HG03108 (cell line): ENCODE results near the gene FADS6.
"Not testable (repeated sequence)": the region's sequence is repeated elsewhere in the genome, so short reads cannot be mapped to it uniquely, and the experiment has no call there.

Source experiments
- ATAC-seq: cut with Tn5 transposase; IDR thresholded peaks from one replicate; pipeline ENCODE4 v1.9.1; 2021; ENCODE audit warnings: moderate library complexity; ENCODE audit not compliant: unreplicated experiment

FADS6 gene

GRCh38 chr17:74870028-74870427, 23.4 kb downstream of the FADS6 start:
- not testable (repeated sequence) for ATAC-seq

- ATAC-seq: no peak
These were observed 24.6 kb downstream of the FADS6 start for GRCh38 chr17:74868908-74869255.

- no peak for ATAC-seq
These were observed 25.1 kb downstream of the FADS6 start for GRCh38 chr17:74868251-74868907.

- ATAC-seq: no peak
These were observed 27.1 kb downstream of the FADS6 start for GRCh38 chr17:74866198-74866835.

- no peak for ATAC-seq
These were observed 27.8 kb downstream of the FADS6 start for GRCh38 chr17:74865504-74866197.

GRCh38 chr17:74864866-74865395, 28.5 kb downstream of the FADS6 start:
- no peak for ATAC-seq

GRCh38 chr17:74864297-74864865, 29.1 kb downstream of the FADS6 start:
- ATAC-seq: no peak

- ATAC-seq: no peak
These were observed 29.8 kb downstream of the FADS6 start for GRCh38 chr17:74863420-74864296.

- no peak for ATAC-seq
These were observed 30.5 kb downstream of the FADS6 start for GRCh38 chr17:74862919-74863318.

- ATAC-seq: no peak
These were observed 31.1 kb downstream of the FADS6 start for GRCh38 chr17:74862108-74862901.

- no peak for ATAC-seq
These were observed 31.7 kb downstream of the FADS6 start for GRCh38 chr17:74861662-74862107.

GRCh38 chr17:74860872-74861661, 32.4 kb downstream of the FADS6 start:
- no peak for ATAC-seq

GRCh38 chr17:74860229-74860871, 33.1 kb downstream of the FADS6 start:
- ATAC-seq: no peak

GRCh38 chr17:74859459-74860228, 33.8 kb downstream of the FADS6 start, which contains the start of gene GRIN2C:
Gene GRIN2C, minus strand, starts transcription at chr17:74859885. Its CDS starts 4,793 bp downstream, at chr17:74855092.
- no peak for ATAC-seq

GRCh38 chr17:74858672-74859458, 34.6 kb downstream of the FADS6 start:
- no peak for ATAC-seq

GRCh38 chr17:74857191-74857590, 36.2 kb downstream of the FADS6 start:
- ATAC-seq: no peak

GRCh38 chr17:74856112-74856511, 37.3 kb downstream of the FADS6 start:
- no peak for ATAC-seq
